GM18951 (cell line): ENCODE data around the gene C2CD2L.
A peak's percentile ranks its signal among the peaks of the same experiment; 100 is the strongest.
"Not testable (repeated sequence)": the region's sequence is repeated elsewhere in the genome, so short reads cannot be mapped to it uniquely, and the experiment has no call there.

Experiments used
- POLR2A ChIP-seq: IDR thresholded peaks from 4 replicates; pipeline ENCODE4 v1.6.1; 2011; ENCODE audit warnings: mild to moderate bottlenecking; ENCODE audit not compliant: insufficient read length, insufficient read depth; ENCODE audit errors: extremely low read depth
- in situ Hi-C: fragments of 300-500 bp; cut with MboI; formaldehyde crosslinking; loops from one replicate; pipeline ENCODE4 v1.12.0; 2022; ENCODE audit warnings: low sequenced_read_pairs, mixed read lengths, inconsistent platforms; ENCODE audit not compliant: unreplicated experiment

The C2CD2L gene

DNA sequence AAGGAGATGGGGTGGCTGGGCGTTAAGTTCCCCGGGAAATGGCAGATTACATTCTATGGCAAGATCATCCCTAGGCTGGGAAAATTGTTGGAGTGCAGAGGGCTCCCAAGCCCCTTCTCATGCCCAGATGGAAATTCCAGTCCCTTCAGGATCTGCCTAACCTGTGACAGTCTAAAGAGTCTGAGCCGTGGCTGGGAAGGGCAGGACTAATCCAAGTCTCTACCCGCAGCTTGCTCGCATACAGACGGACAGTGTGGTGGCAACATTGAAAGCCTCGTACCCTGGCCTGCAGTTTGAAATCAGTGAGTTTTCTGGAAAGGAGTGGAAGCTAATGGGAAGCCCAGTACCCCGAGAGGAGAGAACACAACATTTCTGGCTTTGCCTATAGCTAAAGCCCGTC, 18.7 kb upstream of the C2CD2L start:
- in situ Hi-C loops: no loop called here
- no peak for TF ChIP-seq POLR2A

DNA sequence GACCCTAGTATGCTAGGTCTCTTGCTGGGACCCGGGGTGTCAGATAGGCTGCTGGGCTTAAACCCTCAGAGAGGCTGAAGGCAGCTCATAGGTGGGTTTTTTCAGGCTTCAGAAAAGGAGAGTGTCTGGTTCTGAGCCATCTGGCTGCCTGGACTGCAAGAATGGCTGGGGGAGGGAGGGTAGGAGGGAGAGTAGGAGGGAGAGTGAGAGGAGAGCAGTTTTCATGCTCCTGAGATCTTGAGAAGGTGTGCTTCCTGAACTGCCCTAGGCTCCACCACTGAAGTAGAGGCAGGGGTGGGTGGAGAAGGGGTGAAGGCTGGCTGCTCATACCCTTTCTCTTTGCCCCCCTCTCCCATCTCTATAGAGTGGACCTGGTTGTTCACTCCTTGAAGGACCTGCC, 17.8 kb upstream of the C2CD2L start:
- no peak for TF ChIP-seq POLR2A
- in situ Hi-C loops: no loop called here

DNA sequence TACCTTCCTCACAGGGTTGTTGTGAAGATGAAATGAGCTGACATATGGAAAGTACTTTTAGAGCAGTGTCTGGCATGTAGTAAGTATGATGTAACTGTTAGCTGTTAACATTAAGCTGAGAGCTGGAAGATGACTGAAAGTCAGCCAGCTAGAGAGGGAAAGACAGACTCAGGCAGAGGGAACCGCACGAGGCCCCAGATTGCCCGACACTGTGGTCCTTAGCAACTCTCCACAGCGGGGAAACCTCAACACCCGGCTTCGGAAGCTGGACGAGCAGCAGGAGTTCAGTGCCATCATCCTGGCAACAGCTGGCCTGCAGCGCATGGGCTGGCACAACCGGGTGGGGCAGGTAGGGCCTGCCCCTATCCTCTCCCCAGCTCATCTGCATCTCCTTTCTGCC, 16.0 kb upstream of the C2CD2L start:
- in situ Hi-C loops: no loop called here
- no peak for TF ChIP-seq POLR2A

DNA sequence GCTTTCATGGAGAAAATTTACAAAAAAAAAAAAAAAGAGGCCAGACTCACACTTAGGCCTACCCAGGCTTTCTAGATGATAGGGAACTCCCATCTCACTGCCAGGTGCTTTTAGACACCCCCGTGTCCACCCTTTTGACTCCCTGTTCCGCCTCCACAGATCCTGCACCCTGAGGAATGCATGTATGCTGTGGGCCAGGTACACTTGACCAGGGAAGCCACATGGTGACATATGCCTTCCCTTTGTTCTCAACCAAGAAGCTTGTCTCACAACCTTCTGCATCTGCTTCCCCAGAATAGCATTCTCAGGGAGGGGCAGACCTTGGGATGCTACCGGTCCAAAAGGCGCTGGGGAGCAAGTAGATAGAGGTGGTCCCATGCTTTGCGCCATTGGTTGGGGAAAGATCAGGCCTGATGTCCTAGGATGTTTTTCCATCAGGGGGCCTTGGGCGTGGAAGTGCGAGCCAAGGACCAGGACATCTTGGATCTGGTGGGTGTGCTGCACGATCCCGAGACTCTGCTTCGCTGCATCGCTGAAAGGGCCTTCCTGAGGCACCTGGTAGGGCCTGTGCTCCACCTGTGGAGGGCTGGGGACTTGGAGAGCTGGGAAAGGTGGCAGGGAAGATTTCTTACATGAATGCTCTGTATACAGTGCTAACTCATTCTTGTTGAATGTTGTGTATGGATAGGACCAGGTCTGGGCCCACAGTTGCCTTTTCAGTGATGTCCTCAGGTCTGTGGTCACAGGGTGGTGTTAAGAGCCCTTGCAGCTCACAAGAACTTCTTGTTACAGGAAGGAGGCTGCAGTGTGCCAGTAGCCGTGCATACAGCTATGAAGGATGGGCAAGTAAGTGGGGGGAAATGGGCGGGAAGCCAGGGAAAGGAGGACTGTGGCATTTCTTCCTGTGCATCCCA, 14.9 kb upstream of the C2CD2L start:
- in situ Hi-C loops: no loop called here
- no peak for TF ChIP-seq POLR2A

DNA sequence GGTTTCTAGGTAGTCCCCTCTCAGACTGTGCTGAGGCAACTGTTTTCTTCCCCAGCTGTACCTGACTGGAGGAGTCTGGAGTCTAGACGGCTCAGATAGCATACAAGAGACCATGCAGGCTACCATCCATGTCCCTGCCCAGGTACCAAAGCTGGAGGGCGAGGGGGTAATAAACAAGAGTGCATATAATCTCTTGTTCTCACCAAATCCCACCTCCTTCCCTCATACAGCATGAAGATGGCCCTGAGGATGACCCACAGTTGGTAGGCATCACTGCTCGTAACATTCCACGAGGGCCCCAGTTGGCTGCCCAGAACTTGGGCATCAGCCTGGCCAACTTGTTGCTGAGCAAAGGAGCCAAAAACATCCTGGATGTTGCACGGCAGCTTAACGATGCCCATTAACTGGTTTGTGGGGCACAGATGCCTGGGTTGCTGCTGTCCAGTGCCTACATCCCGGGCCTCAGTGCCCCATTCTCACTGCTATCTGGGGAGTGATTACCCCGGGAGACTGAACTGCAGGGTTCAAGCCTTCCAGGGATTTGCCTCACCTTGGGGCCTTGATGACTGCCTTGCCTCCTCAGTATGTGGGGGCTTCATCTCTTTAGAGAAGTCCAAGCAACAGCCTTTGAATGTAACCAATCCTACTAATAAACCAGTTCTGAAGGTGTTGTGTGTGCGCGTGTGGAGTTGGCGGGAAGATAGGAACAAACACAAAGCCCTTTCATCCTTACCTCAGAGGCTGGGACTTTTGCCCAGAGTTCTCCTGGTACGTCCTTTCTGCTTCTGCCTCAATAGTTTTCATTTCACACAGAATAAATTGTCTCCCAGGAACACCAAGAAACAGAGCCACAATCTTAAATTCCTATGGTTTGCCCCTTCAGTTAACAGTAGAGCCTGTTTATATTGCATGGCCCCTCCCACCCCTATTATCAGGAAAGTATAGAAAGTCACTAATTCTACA, 14.0 kb upstream of the C2CD2L start:
- in situ Hi-C loops: no loop called here
- TF ChIP-seq POLR2A: peak; percentile 40

DNA sequence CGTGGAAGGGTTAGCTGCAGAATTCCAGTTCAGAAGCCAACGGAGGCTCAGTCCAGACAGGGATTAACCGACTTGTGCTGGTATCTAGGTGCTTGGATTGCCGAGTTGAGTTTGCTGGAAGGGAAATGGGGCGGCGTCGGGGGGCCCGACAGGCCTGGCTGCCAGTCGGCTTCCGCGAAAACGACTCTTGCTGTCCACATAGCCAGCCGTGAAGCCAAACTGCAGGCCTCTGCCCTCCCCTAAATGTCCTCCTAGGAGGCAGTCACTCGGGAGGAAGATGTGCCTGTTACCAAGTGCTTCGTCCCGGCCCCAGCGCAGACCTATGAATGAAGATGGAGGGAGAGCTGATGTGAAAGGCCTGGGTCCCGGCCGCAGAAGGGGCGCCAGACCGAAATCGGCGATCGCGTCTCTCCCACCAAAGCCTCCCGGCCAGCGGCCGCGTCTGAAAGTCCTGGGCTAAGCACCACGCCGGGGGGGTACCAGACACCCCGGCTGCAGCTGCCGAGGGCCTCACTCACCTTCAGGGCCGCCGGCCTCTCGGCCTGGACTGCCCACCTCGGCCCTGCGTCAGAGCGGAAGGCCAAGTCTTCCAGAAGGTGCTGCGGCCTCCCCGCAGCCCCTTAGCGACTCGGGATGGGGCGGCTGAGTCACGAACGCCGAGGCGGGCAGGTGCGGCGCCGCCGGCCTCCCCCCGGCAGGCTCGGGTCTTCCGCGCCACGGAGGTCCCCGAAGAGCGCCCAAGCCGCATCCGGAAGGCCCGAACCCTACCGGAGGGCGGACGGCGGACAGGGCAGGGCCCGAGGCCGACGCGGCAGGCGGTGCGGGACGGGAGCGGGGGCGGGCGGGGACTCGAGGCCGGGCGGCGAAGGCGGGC, 13.0 kb upstream of the C2CD2L start:
- in situ Hi-C loops: no loop called here
- TF ChIP-seq POLR2A: peak; percentile 51

DNA sequence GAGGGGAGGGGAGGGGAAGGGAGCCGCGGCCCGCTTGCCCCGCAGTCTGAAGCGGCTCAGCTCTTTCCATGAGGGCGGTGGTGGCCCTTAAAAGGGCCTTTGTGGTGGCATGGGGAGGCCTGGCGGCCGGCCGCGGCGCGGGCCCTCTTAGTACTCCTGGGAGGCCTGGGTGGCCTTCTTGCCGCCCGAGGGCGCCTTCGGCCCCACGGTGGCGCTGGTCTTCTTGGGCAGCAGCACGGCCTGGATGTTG, 12.4 kb upstream of the C2CD2L start:
- in situ Hi-C loops: no loop called here
- no peak for TF ChIP-seq POLR2A

DNA sequence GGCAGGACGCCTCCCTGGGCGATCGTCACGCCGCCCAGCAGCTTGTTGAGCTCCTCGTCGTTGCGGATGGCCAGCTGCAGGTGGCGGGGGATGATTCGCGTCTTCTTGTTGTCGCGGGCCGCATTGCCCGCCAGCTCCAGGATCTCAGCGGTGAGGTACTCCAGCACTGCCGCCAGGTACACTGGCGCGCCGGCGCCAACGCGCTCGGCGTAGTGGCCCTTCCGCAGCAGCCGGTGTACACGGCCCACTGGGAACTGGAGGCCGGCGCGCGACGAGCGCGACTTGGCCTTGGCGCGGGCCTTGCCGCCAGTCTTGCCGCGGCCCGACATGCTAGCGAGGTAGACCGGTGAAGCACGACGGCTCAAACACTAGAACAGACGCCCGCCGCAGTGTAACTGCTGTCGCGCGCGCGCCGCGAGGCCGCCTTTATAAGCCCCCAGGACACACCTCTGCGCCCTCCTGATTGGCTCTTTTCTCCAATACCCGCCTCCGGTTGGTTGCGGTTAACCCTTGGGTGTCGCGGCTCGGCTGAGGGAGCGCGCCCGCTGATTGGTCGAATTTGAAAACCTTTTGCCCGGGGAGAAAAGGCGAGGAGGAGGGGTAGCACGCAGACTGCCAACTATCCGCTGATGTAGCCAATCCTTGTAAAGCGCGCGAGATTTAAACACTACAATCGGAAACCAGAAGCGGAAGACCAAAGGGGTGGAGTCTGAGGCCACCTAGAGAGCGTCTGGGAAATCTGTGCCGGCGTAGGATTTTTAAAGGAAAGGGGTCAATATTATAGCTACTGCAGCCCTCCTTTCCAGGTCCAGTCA, 11.9 kb upstream of the C2CD2L start:
- in situ Hi-C loops: no loop called here
- TF ChIP-seq POLR2A: peak; percentile 100

DNA sequence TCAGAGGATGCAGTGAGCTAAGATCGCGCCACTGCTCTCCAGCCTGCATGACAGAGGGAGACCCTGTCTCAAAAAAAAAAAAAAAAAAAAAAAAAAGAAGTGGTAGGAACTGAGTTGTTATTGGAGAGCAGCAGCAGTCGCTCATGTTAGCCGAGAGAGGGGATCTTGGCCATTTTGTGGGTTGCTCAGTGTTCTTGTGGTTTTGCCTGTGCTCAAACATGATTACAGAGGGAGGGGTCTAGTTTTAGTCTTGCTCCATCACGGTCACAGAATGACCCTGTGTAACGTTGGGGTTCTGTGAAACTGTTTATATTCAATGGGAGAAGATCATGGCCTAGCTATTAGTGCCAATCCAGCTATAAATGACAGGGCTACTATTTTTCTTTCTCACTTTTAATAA, 7.4 kb upstream of the C2CD2L start:
- in situ Hi-C loops: no loop called here
- TF ChIP-seq POLR2A: no peak

DNA sequence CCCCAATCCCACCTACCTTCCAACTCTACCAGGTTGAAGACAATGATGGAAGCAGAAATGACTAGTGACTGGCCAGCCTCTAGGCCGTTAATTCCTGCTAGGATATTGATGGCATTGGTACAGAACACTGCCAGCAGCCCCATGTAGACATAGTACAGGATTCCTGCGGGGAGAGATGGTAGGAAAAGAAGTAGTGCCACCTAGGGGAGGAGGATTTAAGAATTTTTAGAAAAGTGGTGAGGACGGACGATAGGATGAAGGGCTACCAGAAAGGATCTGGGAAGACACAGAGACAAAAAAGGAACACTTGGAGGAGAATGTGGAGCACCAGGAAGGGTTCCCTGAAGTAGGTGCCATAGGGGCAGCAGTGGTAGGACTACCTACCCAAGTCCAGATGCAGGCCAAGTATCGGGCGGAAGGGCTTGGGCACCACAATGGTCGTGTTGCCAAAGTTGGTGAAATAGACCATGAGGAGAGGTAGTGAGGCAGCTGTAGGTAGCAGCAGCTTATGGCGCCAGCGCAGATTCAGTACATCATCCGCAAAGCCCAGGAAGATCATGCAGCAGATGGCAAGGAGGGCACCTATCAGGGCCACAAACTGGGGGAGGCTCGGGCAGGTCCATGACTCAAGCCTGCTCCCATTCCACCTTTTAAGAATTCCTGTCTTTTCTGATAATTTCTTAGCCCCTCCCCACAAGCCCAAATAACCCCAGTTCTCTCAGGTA, 6.7 kb upstream of the C2CD2L start:
- in situ Hi-C loops: no loop called here

DNA sequence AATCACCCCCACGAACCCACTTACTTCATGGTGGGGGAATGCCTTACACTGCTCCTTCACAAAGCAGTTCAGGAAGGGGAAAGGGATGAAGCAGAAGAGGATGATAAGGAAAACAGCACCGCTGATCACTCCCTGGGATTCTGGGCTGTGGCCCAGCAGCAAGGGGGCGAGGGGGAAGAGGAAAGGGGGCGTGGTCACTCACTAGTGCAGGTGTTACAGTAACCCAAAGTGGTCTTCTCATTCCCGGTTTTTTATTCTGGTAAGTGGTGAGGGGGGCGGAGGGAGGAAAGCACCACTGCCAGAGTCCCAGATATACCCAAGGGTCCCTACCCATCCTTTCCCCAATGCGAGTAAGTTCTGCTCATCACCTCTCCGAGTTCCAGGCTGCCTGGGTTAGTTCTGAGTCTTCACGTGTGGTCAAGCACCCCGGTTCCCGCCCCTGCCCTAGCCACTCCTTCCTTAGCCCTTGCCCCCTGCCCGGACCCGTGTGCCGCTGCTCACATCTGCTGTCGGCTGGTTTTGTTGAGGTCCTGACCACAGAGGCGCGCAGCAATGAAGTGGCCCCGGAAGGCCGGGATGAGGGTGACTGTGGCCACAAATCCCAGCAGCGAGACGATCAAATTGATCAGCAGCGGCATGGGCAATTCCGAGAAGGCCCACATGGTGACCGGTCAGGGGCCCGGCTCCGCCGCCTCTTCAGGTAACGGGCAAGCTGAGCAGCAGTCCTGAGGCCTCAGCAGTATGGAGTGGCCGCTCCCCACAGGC, 6.0 kb upstream of the C2CD2L start:
- in situ Hi-C loops: no loop called here
- TF ChIP-seq POLR2A: peak; percentile 51

More for the DNA sequence above, 6.7 kb upstream of the C2CD2L start:
- TF ChIP-seq POLR2A: no peak

DNA sequence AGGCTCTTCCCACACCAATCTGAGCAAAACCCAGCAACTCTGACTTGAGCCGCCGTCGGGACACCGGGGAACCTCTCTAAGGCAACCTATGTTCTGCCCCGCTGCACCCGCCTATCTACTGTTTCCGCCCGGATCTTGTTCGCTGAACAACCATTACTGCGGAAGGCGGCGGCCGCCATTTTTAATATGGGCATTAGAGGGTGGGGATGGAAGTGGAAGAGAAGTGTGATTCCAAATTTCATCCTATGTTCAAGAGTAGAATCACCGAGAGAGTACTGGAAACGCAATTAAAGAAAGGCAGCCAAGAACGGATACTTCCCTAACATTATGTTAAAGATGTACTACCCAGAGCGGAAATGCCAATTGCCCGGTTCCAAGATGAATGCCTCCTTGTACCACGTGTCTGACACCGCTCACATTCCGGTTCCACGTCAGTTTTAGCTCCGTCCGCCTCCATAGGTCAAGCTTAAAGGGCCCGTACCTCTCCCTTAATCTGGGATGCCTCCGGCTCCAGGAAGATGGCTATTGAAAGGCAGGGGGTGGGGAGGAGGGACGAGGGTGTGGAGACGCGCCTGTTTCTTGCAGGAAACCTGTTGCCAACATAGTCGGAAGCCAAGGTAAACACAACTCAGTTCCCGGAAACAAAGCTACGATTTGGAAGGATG, 5.3 kb upstream of the C2CD2L start, which contains the start of gene DPAGT1:
Gene DPAGT1 (minus strand): TSS at position 95 of the 665 bp plus-strand sequence. CDS start 198 bp downstream, outside the sequence.
- no peak for TF ChIP-seq POLR2A
- in situ Hi-C loops: no loop called here

DNA sequence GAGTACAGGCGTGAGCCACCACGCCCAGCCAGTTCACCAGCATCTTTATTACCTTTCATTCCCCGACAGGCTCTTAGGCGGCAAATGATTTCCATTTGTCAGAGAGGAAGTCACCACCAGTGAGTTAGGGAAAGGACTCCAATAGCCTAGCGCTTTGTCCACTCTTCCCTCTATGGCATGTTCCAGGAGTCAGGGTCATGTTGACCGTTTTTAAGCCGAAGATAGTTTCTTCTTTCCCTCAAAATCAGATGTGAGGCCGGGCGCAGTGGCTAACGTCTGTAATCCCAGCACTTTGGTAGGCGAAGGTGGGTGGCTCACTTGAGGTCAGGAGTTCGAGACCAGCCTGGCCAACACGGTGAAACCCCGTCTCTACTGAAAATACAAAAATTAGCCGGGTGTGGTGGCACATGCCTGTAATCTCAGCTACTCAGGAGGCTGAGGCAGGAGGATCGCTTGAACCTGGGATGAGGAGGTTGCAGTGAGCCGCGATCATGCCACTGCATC, 3.9 kb upstream of the C2CD2L start:
- in situ Hi-C loops: not testable (repeated sequence)
